Stimulated activated CD8-positive, alpha-beta memory T cell treated with anti-CD3 and anti-CD28 coated beads, Interleukin-7, amount 100 ng/mL, for 4 hours (primary cell): ENCODE results near the gene ADAM33.

Experiments
- DNase-seq, 2 donors: peaks; one replicate each; pipeline ENCODE4 v3.0.0-alpha.2; 2020; ENCODE audit warnings: low read depth in 2 of 2

The ADAM33 gene

GRCh38 chr20:3710011-3710466 is 28.2 kb upstream of the ADAM33 start:
- DNase-seq = no peak

- no peak for DNase-seq
Observed at GRCh38 chr20:3707508-3707899, 25.7 kb upstream of the ADAM33 start.

DNA sequence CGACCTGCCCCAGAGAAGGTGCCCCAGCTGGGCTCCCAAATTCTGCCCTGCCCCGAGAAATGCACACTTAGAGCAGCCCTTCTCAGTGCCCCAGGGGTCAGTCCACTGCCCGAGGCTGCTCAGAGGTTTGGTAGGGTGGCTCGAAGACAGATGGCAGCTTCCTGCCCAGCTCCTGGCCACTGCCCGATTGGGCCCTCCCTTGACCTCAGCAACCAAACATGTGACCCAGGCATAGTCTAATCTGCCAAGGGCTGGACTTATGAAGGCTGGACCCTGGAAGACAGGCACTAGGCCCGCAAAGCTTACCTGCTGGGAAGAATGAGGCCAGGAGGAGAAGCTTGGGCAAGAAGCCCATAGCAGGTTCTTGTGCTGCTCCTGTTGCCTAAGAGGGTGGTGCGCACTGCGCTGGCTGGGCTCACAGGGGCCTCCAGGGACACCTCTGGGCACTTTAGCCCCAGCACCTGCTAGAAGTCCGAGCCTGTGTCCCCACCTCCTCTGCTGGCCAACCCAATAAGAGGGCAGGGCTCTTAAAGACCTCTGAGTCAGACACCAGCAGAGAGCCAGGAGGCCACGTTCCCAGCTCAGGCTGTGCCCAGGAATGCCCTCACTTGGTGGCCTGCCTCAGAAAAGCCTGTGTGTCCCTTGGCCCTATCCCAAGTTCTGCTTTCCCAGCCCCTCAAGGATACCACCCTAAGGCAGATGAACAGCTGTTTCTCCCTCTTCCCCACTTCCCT is 25.1 kb upstream of the ADAM33 start:
- no peak for DNase-seq

GRCh38 chr20:3705970-3706739 is 24.3 kb upstream of the ADAM33 start:
- DNase-seq = no peak

- no peak for DNase-seq
Observed at GRCh38 chr20:3705491-3705969, 23.7 kb upstream of the ADAM33 start.

DNA sequence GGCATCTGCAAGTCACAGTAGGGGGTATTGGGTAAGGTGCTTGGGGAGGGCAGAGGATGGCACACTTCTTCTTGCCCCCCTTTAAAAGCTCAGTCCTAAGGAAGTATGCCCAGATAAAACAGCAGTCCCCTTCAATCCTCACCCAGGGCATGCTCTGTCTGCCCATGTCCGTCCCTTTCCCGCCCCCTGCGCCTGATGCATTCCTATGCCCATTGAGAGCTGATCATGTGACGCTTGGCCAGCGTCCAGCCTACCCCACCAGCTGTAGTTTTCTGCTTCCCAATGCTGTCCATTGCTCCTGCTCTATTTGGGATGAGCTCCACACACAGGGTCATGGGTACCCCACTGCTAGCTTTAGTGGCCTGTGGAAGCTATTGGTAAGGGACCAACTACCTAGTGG is 22.3 kb upstream of the ADAM33 start:
- DNase-seq = no peak

GRCh38 chr20:3702611-3703391 is 21.0 kb upstream of the ADAM33 start:
- no peak for DNase-seq

GRCh38 chr20:3701061-3701998 is 19.5 kb upstream of the ADAM33 start:
- no peak for DNase-seq

DNA sequence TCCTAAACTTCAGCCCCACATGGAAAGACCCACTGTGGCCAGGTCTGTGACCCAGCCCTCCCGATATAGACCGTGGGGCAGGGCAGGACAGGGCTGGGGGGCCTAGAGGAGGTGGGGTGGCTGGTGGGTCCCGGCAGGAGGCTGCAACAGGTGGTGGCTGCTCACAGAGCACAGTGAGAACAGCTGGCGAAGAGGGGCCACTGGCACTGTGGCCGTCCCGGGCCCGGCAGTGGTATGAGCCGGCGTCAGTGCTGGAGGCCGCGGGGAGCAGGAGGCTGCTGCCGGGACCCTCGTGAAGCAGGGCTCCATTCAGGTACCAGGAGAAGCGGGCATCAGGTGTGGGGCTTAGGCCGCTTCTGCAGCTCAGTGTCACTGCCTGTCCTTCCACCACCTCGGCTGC is 17.2 kb upstream of the ADAM33 start:
- DNase-seq = no peak

DNA sequence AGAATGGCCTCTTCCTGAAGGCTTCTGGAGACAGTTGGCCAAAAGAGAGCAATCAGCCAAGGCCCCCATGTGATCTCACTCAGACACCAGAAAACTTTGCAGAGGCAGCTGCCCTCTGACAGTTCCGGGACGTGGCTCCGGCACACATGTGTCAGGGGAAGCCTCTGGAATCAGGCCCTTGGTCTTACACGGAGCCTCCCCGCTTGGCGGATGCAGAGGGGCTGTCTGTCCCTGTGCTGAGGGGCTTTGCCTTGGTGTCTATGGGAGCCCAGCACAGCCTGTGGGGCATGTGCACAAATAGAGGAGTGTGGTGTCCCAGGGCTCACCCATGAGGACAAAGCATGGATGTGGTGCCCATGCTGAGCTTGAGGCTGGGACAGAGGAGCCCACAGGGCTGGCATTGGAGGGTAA is 16.8 kb upstream of the ADAM33 start:
- no peak for DNase-seq

DNA sequence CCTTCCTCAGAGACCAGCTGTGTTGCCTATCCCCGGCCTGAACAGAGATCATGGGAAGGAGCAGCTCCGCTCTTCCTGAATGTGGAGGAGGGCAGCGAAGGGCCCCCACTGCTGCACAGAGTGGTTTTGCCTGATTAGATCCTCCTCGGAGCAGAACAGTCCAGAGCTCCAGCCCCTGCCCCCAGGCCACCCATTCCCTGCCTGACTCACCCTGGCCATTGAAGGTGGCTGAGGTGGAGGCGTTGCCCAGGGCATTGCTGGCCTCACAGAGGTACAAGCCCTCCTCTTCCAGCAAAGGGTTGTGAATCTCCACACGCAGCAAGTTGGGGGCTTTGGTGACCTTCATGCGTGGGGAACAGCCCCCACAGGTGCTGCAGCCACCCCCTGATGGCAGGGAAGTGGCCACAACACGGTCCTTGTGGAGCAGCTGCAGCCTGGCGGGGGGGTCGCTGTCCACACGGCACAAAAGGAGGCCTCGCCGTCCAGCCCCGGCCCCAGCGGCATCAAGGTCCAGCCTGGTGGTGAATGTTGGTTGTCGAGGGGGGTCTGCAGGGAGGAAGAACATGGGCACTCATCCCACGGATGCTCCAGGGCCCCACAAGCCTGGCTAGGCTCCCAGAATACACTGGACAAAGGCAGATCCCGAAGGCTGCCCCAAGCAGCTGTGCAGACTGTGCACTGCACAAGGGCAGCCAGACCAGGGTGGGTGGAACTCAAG is 15.9 kb upstream of the ADAM33 start:
- no peak for DNase-seq

GRCh38 chr20:3696745-3697587 is 15.2 kb upstream of the ADAM33 start:
- no peak for DNase-seq

GRCh38 chr20:3696200-3696599 is 14.4 kb upstream of the ADAM33 start:
- no peak for DNase-seq

DNA sequence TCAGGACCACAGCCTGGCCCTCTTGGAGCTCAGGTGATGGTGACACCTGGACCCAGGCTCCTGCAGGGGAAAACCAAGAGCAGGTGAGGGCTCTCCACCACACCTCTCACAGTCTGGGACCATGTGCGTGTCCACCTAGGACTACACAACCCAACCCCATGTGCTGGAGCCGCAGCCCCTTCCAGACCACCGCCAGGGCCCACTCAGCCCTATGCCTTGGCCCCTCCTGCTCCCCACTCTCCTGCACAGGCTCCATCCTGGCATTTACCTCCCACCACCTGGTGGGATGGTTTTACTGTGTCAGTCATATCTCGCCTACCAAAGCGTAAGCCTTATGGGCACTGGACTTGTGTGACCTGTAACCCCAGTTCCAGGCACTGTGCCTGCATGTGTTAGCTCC is 13.1 kb upstream of the ADAM33 start:
- no peak for DNase-seq

DNA sequence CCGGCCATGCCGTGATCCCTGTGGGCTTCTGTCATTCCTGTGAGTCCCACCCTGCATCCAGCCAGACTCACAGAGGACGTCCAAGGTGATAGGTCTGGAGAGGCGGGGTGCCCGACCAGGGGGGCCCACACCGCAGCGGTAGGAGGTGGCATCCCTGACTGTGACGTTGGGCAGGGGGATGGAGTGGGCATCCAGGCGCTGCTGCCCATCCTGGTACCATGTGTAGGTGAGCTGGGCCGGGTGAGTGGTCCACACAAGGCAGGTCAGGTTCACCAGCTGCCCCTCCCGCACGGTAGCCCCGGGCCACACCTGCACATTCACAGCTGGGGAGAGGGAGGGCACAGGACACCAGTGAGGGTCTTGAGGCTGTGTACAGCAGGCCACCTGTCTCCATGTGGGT is 11.6 kb upstream of the ADAM33 start:
- DNase-seq = no peak

DNA sequence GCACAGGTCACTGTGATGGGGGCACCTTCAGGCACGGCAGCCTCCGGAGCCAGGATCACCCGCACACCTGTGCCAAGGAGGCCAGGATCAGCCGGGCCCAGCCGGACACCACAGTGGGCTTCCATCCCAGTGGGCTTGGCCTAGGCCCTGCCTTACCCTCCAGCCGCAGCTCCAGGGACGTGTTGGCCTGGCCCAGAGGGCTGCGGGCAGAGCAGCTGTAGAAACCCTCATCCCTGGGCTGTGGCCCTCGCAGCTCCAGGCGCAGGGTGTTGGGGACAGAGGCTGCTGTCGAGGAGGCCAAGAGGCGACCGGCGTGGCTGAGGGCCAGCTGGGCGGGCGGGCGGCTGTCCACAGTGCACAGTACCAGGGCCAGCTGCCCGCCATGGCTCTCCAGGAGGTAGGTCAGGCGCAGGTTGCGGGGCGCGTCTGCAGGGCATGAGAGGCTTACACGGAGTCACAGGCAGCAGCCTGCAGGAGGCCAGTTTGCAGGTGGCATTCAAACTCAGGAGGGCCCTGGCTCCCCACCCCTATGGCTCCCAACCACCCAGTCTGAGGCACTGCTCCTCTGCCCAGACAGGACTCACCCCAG is 11.0 kb upstream of the ADAM33 start:
- no peak for DNase-seq

DNA sequence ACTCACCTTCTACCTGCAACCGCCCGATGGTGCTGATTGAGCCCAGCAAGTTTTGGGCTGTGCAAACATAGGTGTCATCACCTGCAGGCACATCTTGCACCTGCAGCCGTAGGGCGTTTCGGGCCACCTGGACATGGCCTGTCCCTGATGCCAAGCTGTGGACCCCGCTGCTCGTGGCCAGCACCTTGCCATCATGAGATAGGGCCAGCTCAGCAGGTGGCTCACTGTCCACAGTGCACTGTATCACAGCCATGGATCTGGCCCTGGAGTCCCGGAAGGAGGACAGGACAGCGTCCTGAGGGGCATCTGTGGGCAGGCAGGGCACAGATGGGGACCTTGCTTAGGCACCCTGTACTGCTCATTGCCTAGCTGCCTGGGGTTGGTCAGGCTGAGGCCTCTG is 10.1 kb upstream of the ADAM33 start:
- no peak for DNase-seq

- DNase-seq = no peak
Observed at GRCh38 chr20:3691306-3691705, 9.5 kb upstream of the ADAM33 start.

DNA sequence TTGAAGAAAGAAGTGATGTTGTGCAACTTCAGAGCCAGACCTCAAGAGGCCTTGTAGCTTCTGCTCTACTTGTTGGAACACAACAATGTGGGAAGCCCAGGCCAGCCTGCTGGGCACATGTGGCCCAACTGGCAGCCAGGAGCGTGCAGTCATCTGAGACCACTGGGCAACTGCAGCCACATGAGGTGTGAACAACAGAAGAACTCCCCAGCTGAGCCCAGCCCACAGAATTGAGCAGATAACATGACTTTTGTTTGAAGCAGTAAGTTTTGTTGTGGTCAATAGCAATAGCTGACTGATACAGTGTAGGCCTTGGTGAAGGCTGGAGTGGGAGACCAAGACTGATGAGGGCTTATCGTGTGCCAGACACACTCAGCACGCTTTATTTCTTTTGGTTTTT is 8.6 kb upstream of the ADAM33 start:
- no peak for DNase-seq
